ENCODE results near the gene NKPD1.
A peak's percentile ranks its signal among the peaks of the same experiment; 100 is the strongest.

The NKPD1 gene

DNA sequence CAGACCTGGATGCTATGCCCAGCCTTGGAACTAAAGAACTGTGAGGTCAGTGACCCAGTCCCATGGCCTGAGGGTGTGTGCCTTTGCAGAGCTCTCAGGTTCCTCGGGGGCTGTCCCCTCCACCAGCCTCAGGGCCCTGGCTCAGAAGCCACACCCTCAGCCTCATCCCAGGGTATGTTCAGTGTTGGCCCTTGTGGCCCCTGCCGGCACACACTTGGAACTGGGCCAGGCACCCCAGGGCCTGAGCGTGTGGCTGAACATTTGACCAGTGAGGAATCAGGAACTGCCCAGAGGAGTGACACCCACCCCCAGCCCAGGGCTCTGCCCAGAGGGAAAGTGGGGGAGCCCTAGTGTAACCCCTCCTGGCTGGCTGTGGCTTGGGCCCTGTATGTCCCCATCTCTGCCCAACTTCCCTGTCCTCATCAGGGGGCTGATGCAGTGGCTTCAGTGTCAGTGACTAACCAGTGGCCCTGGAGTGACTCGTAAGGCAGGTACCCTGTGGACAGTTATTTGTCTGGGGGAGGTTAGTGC is 10.0 kb downstream of the NKPD1 start:
- TF ChIP-seq, protein P1, sequence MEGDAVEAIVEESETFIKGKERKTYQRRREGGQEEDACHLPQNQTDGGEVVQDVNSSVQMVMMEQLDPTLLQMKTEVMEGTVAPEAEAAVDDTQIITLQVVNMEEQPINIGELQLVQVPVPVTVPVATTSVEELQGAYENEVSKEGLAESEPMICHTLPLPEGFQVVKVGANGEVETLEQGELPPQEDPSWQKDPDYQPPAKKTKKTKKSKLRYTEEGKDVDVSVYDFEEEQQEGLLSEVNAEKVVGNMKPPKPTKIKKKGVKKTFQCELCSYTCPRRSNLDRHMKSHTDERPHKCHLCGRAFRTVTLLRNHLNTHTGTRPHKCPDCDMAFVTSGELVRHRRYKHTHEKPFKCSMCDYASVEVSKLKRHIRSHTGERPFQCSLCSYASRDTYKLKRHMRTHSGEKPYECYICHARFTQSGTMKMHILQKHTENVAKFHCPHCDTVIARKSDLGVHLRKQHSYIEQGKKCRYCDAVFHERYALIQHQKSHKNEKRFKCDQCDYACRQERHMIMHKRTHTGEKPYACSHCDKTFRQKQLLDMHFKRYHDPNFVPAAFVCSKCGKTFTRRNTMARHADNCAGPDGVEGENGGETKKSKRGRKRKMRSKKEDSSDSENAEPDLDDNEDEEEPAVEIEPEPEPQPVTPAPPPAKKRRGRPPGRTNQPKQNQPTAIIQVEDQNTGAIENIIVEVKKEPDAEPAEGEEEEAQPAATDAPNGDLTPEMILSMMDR (IDR thresholded peaks at IDR 0.05; ENCODE audit: low read depth, low read length): no peak
- H3K4me3 ChIP-seq (ENCODE audit: low read depth, low read length): no peak overlapping the region
- no peak for DNase-seq (ENCODE audit: low read depth, low spot score)
- in situ Hi-C loops (cut with HindIII; ENCODE audit: low sequenced_read_pairs): no loop called here

DNA sequence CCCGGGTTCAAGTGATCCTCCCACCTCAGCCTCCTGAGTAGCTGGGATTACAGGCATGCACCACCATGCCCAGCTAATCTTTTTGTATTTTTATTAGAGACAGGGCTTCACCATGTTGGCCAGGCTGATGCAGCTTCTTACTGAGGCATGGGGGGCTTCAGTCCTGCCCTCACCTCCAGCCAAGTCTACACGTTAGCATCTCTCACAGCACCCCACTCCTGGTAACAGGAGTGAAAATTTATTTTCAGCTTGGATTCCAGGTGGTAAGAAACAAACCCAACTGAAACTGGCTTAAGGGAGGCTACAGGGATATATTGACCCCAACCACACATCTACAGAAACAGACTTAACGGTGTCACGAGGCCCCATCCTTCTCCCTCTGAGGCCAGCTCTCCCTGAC is 10.6 kb downstream of the NKPD1 start:
- in situ Hi-C loops (cut with HindIII; ENCODE audit: low sequenced_read_pairs): no loop called here
- TF ChIP-seq, protein P1 (IDR thresholded peaks at IDR 0.05; ENCODE audit: low read depth, low read length): no peak
- no peak for DNase-seq (ENCODE audit: low read depth, low spot score)
- H3K4me3 ChIP-seq (ENCODE audit: low read depth, low read length): no peak overlapping the region

DNA sequence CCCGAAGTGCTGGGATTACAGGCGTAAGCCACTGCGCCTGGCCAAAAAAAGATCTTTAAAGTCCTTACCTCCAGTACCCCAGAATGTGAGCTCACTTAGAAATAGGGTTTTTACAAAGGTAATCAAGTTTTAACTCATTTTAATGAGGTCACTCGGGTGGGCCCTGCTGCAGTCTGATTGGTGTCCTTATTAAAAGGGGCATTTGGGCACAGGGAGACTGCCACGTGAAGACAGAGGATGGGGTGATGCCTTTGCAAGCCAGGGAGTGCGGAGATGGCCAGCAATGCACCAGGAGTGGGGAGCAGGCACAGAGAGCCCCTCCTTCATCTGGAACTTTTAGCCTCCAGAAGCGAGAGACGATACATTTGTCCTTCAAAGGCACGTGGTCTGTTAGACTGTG is 11.7 kb downstream of the NKPD1 start:
- TF ChIP-seq, protein P1 (IDR thresholded peaks at IDR 0.05; ENCODE audit: low read depth, low read length): no peak
- in situ Hi-C loops (cut with HindIII; ENCODE audit: low sequenced_read_pairs): no loop called here
- DNase-seq (ENCODE audit: low read depth, low spot score): no peak
- no peak overlapping the region for H3K4me3 ChIP-seq (ENCODE audit: low read depth, low read length)

DNA sequence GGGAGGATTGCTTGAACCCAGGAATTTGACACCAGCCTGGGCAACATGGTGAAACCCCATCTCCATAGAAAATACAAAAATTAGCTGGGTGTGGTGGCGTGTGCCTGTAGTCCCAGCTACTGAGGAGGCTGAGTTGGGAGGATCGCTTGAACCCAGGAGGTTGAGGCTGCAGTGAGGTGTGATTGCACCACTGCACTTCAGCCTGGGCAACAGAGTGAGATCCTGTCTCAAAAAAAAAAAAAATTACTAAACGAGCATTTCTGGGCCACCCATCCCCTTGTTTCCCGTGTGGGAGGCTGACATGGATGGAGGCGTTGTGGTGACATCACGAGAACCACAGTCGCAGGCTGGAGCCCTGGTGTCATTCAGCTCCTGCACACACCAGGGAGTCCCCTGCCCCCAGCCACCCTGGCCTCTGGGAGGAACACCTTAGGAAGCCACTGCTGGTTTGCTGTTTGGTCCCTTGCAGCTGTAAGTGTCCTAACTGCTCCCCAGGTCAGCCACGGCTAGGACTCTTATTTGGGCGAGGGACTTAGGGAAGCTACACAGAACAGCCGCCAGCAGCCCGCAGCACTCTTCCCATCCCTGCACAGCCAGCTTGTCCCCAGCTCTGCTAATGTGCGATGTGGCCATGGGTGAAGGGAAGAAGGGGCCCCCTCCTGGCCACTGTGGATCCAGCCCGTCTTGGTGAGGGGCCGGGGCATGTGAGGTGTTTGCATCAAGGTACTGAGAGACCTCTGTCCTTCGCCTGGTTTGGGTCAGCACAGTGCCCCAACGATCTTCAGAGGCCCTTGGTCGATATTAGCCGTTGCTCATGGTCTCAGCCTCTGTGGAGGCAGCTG is 12.7 kb downstream of the NKPD1 start:
- no peak for DNase-seq (ENCODE audit: low read depth, low spot score)
- TF ChIP-seq, protein P1 (IDR thresholded peaks at IDR 0.05; ENCODE audit: low read depth, low read length): peak; percentile 5
- H3K4me3 ChIP-seq (ENCODE audit: low read depth, low read length): no peak overlapping the region
- in situ Hi-C loops (cut with HindIII; ENCODE audit: low sequenced_read_pairs): no loop called here

DNA sequence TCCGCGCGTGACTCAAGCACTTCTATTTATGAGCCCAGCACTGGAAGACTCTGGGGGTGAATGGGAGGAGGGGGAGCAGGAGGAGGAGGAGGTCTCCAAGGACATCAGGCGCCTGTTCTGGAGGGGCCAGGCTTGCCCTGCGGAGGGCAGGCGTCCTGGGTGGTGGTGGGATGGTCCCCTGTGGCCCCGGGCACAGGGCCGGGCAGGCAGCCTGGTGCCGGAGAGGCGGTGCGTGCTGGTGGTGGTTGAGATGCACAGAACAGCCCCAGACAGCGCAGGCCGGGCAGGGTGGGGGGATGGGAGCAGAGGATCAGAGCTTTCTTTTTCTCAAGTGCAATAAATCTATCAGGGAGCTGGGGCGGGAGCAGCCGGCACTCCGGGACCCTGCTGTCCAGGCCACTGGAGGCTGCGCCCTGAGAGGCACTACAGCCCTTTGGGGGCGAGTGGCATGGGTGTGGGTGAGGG is 14.0 kb downstream of the NKPD1 start:
- TF ChIP-seq, protein P1 (IDR thresholded peaks at IDR 0.05; ENCODE audit: low read depth, low read length): no peak
- no peak for DNase-seq (ENCODE audit: low read depth, low spot score)
- H3K4me3 ChIP-seq (ENCODE audit: low read depth, low read length): no peak overlapping the region
- in situ Hi-C loops (cut with HindIII; ENCODE audit: low sequenced_read_pairs): no loop called here

DNA sequence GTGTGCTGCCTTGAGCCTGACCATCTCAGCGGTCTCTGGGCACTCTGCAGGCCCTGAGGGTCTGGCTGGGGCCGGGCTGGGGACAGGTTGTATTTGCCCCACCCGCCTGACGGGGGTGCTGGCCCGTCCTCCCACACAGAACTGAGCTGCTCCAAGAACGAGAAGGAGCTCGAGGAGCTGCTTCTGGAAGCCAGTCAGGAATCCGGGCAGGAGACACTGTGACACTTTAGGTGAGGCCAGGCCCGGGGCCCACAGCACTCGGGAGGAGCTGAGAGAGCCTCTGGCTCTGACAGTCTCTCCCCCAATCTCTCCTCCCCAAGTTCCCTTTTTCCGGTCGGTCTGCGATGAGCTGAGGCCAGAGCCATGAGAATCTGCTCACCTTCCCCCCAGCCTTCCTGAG is 14.5 kb downstream of the NKPD1 start:
- DNase-seq (ENCODE audit: low read depth, low spot score): no peak
- TF ChIP-seq, protein P1 (IDR thresholded peaks at IDR 0.05; ENCODE audit: low read depth, low read length): no peak
- in situ Hi-C loops (cut with HindIII; ENCODE audit: low sequenced_read_pairs): no loop called here
- H3K4me3 ChIP-seq (ENCODE audit: low read depth, low read length): no peak overlapping the region
